ENCODE measurements around the gene NECAB2.

The NECAB2 gene

DNA sequence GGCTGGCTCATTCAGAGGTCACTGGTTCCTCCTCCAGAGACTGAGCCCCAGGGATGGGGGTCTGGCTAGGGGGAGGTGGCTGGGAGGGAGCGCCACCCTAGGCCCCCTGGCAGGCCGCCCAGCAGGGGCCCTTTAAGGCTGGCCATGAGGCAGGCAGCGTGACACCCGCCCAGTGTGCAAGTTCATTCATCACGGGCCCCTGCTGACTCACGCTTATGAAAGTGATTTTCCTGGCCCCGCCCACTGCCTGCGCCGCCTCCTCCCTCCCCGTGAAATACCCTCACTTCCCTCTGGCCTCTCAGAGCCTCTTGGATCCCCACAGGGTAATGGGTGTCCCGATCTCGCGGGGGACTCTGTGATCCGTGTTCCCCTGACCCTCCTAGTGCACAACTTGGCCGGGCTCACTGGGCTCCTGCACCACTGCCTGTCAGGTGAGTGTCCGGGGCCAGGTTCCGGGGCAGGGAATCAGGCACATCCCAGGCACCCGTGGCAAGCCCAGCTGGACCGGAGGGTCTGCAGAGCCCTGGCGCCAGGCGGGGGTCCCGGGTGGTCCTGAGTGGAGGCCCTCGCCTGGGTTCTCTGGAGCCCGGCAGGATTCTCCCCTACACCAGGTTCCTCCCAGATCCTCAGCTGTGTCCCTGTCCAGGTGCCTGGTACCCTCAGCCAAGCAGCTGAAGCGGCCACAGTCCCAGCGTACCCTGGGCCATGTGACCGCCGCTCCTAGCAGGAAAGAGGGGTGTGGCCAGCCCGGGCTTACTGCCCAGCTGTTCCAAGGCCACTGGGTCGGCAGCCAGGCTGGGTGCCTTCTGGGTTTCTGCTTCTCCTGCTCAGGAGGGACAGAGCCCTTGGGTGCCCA, 14.9 kb upstream of the NECAB2 start, which contains the start of gene OSGIN1:
Gene OSGIN1, plus strand, starts transcription at position 301 of the 856 bp plus-strand sequence. CDS start 4,432 bp downstream, outside the sequence.
- peak; percentile 57 for DNase-seq

- DNase-seq, result peak; percentile 22
These were observed 14.1 kb upstream of the NECAB2 start for GRCh38 chr16:83953796-83954576.

- DNase-seq, result no peak
These were observed 13.4 kb upstream of the NECAB2 start for GRCh38 chr16:83954577-83955016.

DNA sequence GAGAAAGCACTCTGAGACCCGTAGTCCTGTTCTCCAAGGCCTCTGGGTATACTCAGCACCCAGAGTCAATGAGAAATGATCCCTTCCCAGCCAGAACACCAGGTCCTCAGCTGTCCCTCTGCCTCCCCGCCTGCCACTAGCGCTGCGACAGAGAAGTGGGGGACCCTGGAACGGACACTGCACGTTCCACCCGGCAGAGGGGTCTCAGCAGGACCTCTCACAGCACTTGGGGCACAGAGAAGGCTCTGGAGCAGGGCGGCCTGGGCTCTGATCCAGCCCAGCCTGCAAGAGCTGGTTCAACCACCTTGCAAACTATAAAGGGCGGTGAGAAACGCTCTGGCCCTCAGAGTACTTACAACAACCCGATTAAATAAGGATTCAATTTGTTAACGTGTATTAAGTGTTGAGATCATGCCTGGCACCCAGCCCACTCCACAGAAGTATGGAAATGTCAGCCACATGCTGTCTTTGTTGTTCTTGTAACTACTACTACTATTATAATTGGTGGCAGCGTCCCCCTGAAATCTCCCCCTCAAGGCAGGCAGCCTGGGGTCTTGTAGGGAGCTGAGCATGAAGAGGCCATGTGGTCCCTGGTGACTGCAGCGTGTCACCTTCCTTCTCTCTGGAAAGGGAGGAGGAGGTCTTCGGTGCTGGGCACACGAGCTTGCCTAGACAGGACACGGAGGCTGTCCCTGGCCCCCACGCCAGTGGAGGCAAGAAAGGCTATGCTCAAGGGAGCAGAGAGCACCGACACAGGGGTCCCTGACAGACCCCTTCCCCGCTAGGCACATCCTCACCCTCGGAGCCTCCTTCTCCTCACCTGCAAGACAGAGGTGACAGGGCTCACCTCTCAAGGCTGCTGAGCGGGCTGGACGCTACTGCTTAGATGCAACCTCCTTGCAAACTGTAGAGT, 12.6 kb upstream of the NECAB2 start:
- DNase-seq, result no peak

GRCh38 chr16:83956336-83957289, 11.4 kb upstream of the NECAB2 start:
- DNase-seq, result peak; percentile 55

DNA sequence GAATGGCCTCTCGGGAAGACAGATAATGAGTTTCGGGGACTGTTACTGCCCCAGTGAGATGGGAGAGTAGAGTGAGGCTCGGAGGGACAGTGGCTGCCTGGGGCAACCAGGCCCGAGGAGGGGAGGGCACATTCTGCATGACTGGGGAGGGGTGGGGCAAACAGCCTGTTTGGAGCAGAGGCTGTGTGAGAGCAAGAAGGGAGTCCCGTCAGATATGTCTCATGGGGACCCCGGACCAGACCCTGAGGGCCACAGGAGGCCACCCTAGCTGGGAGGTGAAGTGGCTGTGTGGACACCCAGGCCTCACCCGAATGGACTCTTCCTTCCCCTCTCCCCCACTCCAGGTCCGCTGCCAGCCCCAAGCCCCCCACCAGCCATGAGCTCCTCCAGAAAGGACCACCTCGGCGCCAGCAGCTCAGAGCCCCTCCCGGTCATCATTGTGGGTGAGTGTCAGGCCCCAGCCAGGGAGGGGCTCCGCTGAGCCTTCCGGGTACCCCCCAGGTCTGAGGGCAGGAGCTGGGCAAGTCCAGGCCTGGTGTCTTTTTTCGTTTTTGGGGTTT, 10.7 kb upstream of the NECAB2 start:
- no peak for DNase-seq

- no peak for DNase-seq
These were observed 9.8 kb upstream of the NECAB2 start for GRCh38 chr16:83958137-83958845.

DNA sequence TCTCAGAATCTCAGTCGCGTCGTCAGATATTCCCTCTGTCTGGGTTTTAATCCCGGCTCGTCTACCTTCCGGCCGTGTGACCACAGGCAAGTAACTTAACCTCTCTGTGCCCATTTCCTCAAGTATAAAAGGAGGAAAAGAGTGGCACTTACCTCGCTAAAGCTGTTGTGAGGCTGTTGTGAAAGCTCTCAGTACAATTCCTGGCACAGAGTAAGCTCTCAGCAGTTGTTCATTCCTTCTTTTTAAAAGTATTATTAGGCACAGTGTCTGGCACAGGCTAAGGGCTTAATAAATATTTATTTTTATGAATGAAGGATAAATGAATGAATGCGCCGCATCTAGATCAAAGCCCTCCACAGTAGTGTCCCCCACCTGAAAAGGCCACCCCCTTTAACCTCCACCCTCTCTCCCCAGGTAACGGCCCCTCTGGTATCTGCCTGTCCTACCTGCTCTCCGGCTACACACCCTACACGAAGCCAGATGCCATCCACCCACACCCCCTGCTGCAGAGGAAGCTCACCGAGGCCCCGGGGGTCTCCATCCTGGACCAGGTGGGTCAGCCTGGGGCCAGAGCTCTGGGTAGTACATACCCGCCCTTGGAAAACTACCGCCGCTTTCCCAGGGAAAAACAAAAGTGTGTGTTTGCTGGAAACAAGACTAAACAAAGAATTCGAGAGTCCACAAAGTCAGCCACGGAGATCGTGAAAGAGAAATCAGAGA, 9.0 kb upstream of the NECAB2 start:
- DNase-seq, result no peak

DNA sequence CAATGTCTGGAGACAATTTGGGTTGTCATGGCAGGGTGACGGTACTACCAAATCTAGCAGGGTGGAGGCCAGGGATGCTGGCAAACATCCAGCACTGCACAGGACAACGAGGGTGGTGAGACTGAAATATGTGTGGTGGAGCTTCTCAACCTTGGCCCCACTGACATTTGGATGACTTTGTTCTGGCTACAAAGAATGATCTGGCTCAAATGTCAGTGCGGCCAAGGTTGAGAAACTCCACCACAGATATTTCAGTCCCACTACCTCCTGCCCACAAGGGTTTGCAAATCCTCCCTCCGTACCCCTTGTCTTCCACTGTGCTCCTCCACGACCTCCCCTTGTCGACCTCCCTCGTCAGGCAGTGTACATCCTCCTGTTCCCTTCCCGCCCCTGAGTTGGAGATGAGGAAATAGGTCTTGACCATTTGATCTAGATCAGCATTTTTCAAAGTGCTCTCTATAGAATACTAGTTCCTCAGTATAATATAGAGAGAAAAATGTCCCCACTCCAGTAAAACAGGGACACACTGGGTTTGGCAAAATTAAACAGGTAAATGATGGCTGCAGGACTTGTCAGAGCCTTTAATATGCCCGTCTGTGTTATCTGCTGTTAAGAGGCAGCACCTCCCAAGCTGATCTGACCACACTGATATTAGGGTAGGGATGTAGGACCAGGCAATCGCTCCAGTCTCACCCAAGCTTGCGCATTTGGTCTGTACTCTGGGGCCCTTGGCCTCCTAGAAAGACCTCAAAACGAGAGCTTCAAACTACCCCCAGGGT, 8.2 kb upstream of the NECAB2 start:
- DNase-seq, result no peak

- no peak for DNase-seq
These were observed 7.4 kb upstream of the NECAB2 start for GRCh38 chr16:83960521-83961249.

GRCh38 chr16:83961591-83961990, 6.5 kb upstream of the NECAB2 start:
- DNase-seq, result no peak

DNA sequence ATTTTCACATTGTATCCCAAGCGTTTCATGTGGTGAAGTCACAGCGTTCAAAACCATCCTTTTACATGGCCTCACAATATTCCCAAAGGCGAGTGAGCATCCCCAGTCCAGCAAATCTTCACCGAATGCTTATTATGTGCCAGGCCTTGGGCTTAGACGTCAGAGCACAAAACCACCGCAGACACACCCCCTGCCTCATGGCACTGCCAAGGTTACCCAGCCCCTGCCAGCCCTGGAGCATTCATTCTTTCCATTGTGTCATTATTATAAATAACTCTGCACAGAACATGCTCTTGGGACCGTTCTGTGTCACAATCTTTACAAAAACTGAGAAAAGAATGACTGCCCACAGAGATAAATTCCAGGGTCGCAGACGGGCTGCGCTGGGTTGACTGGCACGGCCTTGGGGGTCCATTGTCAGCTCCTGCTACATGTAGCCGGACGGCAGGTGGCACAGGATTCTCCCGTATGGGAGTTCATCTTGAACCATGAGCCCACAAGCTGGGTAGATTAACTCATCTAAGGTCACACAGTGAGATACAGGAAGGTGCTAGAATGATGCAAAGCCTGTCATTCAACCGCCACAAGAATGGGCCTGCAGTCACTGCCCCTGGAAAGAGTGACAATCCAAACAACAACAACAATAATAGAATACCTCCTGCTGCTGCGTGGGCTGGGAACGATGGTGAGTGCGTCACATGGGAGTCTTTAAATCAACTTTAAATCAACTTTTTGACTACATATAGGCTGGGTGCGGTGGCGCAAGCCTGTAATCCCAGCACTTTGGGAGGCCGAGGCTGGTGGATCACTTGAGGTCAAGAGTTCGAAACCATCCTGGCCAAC, 4.5 kb upstream of the NECAB2 start:
- no peak for DNase-seq

DNA sequence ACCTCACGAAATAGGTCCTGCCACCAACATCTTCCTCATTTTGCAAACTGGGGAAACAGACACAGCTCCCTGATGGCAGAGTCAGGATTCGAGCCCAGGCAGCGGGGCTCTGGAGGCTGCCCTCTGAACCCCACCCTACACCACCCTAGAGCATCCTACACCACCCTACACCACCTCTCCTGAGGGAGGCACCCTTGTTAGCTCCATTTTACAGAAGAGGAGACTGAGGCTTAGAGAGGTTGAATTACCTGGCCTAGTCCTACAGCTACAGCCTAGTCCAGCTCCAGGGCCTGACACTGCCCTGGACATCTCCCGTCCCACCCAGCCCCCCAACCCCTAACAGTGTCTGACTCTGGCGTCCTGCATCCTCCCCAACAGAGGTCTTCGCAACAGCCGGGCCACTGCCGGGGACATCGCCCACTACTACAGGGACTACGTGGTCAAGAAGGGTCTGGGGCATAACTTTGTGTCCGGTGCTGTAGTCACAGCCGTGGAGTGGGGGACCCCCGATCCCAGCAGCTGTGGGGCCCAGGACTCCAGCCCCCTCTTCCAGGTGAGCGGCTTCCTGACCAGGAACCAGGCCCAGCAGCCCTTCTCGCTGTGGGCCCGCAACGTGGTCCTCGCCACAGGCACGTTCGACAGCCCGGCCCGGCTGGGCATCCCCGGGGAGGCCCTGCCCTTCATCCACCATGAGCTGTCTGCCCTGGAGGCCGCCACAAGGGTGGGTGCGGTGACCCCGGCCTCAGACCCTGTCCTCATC, 3.2 kb upstream of the NECAB2 start:
- DNase-seq, result no peak

- no peak for DNase-seq
These were observed 2.4 kb upstream of the NECAB2 start for GRCh38 chr16:83965444-83966152.

DNA sequence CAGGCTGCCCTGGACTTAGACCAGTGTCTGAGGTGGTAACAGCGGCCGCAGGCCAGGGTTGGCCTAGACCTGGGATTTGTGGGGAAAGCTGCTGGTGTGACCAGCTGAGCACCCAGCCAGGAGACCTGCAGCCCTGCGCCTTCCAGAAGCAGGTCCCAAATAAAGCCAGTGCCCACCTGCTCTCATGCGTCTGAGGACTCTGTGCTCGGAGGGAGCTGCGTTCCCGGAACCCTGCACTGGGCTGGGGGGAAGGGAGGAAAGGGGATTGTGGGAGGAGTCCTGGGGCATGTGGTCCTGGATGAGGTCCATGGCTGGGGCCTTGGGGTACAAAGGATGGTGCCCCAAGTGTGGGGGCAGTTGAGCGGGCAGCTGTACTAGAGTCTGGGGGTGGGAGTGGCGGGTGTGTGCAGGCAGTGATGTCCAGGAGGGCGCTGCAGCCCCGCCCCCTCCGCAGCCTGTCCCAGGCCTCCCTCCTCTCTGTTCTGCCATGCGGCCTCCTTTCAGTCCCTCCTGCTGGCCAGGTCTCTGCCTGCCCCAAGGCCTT, 1.8 kb upstream of the NECAB2 start:
- DNase-seq, result no peak

GRCh38 chr16:83967091-83967490, 953 bp upstream of the NECAB2 start:
- DNase-seq, result no peak

Data from NCI-H510A treated with DMSO at 0.1 percent for 48 hours (cell line).